ENCODE data around the gene PGAM1.
"Not testable (repeated sequence)": the region's sequence is repeated elsewhere in the genome, so short reads cannot be mapped to it uniquely, and the experiment has no call there.

The PGAM1 gene

DNA sequence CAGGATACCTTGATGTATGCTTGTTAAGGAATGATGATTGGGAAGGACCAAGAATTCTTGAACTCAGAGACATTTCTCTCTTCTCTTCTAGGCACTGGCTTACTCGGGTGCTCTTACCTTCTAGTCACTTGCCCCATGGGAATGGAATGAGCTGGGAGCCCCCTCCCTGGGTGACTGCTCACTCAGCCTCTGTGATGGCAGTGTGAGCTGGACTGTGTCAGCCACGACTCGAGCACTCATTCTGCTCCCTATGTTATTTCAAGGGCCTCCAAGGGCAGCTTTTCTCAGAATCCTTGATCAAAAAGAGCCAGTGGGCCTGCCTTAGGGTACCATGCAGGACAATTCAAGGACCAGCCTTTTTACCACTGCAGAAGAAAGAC is 30.7 kb downstream of the PGAM1 start:
- no peak for DNase-seq (ENCODE audit: low read depth, low spot score)

GRCh38 chr10:97459111-97459510 is 33.1 kb downstream of the PGAM1 start:
- DNase-seq (ENCODE audit: low read depth, low spot score), result no peak

GRCh38 chr10:97459933-97460332 is 33.9 kb downstream of the PGAM1 start:
- no peak for DNase-seq (ENCODE audit: low read depth, low spot score)

DNA sequence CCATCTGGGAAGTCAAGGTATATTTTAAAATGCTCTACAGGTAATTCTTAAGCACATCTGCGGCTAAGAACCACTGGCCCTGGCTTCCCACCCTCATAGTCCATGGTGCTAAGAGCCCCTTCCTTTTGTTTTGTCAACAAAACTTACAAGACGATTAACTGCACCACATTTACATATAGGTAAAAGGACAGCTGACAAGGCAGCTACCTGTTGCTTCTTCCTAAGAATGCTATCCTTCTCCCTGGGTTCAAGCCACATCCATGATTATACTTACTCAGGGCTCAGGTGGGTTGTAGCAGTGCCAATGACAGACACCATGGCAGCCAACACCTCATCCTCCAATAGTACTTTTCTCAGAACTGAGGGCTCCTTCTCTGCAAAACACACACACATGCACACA is 36.3 kb downstream of the PGAM1 start:
- no peak for DNase-seq (ENCODE audit: low read depth, low spot score)

DNA sequence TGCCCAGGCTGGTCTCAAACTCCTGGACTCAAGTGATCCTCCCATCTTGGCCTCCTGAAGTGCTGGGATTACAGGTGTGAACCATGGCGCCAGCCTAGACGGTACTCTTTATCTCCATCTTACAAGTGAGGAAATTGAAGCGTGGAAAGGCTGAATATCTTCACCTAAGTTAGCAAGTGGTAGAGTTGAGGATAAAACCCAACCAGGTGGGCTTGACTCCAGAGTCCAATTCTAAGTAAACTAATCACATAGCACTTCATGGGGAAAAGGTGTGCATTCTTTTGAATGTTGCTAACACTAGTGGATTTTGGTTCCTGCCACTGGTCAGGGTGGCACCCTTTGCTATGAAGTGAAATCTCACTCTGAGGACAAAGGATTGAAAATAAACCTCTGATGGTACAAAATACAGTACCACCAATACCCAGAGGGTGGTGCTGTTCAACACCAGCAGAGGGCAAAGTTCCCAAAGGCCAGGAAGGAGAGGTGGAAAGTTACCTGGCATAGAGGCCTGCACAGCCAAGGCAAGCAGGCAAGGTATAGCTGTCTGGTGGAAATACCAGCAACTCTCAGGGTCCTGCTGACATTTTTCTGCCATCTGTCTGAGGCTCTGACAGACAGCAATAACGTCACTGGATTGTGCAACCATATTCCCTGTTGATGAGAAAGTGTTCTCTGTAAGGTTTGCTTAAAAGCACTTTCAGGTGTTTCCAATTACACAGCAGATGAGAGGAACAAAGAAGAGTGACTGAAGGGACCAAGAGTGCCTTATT is 37.6 kb downstream of the PGAM1 start:
- DNase-seq (ENCODE audit: low read depth, low spot score), result no peak

- no peak for DNase-seq (ENCODE audit: low read depth, low spot score)
Observed at GRCh38 chr10:97464226-97464625, 38.2 kb downstream of the PGAM1 start.

DNA sequence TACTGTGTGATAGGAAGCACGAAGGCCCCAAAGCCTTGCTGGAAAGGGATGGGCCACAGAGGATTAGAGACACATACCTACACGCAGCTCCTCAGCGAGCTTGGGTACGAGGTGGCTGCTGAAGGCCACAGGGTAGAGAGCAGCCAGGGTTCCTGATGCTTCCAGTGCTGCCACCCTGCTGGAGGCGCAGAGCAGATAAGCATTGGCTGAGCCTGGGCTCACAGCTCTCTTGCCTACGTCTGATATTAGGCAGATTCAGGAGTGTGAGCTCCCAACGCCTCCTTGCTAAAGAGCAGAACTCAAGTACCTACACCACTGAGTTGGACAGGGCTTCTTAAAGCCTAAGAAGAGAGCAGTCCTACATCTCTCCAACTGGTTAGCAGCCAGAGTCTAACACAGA is 40.0 kb downstream of the PGAM1 start:
- DNase-seq (ENCODE audit: low read depth, low spot score), result no peak

GRCh38 chr10:97466755-97467154 is 40.8 kb downstream of the PGAM1 start:
- no peak for DNase-seq (ENCODE audit: low read depth, low spot score)

DNA sequence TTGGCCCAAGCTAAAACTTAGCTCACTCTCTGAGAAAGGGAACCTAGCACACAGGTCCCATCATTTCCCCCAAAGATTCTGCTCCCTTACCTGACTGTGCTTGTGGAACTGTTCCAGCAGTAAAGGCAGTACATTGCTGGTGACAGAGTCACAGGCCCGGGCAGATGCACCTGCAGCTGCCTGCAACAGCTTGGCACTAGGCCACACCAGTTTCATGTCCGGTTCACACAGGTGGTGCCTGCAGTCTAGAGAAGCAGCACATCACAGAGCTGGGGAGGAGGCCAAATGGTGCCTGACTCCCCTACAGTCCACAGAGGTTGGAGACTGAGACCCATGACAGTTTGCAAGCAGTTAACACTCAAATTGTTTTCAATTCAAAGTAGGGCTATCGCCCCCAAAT is 42.2 kb downstream of the PGAM1 start:
- no peak for DNase-seq (ENCODE audit: low read depth, low spot score)

GRCh38 chr10:97468781-97469180 is 42.8 kb downstream of the PGAM1 start:
- not testable (repeated sequence) for DNase-seq (ENCODE audit: low read depth, low spot score)

- no peak for DNase-seq (ENCODE audit: low read depth, low spot score)
Observed at GRCh38 chr10:97474918-97475317, 48.9 kb downstream of the PGAM1 start.

- DNase-seq (ENCODE audit: low read depth, low spot score), result no peak
Observed at GRCh38 chr10:97475936-97476594, 50.1 kb downstream of the PGAM1 start.

- DNase-seq (ENCODE audit: low read depth, low spot score), result not testable (repeated sequence)
Observed at GRCh38 chr10:97479410-97479809, 53.4 kb downstream of the PGAM1 start.

DNA sequence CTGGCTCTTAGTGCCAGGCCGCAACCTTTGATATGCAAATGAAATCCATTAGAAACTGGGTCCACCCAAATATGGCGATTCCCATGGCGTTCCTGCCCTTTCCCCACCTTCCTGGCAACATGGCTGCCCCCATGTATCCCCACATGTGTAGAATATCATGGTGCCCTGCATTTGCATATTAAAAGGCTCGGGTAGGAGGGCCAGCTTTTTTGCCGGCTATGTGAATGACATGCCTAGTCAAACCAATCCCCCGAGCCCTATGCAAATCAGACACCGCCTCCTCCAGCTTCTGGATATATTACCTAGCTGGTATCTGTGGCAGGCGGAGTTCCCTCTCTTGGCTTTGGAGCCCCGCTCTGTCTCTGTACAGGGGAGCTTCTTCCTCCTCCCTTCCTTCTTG is 53.9 kb downstream of the PGAM1 start:
- DNase-seq (ENCODE audit: low read depth, low spot score), result no peak

DNA sequence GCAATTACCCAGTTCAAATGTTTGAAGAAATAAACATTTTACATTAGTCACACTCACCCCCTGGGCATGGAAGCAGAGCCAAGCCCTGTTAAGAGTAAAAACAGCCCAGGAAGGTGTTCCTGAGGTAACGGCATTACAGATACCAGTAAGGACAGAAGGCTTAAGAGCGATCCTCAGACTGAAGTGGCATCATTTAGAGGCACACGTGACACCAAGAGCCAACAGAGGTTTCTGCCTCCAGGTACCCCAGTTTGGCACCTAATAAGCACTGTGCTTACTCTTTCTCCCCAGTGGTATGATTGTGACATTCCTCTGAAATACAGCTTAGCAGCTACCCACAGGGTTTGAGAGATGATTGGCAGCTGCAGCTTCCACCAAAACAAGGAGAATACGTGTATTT is 55.1 kb downstream of the PGAM1 start:
- DNase-seq (ENCODE audit: low read depth, low spot score), result no peak

DNA sequence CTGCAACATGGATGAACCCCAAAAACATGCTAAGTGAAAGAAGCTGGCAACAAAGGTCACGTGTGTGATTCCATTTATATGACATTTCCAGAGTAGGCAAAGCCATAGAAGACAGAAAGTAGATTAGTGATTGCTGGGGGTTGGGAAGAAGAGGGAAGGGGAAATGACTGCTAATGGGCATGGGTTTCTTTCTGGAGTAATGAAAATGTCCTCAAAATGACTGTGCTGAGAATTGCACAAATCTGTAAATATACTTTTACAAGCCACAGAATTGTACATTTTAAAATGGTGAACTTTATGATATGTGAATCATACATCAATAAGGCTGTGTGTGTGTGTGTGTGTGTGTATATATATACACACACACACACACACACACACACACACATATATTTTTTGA is 56.4 kb downstream of the PGAM1 start:
- no peak for DNase-seq (ENCODE audit: low read depth, low spot score)

Data from brain pericyte (primary cell).